ENCODE measurements around the gene TMEM31.

- TF ChIP-seq CTCF (IDR thresholded peaks at IDR 0.05): no peak
- no peak for TF ChIP-seq EP300 (IDR thresholded peaks at IDR 0.05)
- no peak for TF ChIP-seq POLR2A (IDR thresholded peaks at IDR 0.05)
Observed at GRCh38 chrX:103729015-103729414, 18.3 kb downstream of the TMEM31 start.

Data from sigmoid colon (tissue), 4 donors.